ENCODE measurements around the gene COL16A1.

Gene COL16A1

GRCh38 chr1:31745096-31745945 lies 41.5 kb upstream of the COL16A1 start:
- TF ChIP-seq, protein P1, sequence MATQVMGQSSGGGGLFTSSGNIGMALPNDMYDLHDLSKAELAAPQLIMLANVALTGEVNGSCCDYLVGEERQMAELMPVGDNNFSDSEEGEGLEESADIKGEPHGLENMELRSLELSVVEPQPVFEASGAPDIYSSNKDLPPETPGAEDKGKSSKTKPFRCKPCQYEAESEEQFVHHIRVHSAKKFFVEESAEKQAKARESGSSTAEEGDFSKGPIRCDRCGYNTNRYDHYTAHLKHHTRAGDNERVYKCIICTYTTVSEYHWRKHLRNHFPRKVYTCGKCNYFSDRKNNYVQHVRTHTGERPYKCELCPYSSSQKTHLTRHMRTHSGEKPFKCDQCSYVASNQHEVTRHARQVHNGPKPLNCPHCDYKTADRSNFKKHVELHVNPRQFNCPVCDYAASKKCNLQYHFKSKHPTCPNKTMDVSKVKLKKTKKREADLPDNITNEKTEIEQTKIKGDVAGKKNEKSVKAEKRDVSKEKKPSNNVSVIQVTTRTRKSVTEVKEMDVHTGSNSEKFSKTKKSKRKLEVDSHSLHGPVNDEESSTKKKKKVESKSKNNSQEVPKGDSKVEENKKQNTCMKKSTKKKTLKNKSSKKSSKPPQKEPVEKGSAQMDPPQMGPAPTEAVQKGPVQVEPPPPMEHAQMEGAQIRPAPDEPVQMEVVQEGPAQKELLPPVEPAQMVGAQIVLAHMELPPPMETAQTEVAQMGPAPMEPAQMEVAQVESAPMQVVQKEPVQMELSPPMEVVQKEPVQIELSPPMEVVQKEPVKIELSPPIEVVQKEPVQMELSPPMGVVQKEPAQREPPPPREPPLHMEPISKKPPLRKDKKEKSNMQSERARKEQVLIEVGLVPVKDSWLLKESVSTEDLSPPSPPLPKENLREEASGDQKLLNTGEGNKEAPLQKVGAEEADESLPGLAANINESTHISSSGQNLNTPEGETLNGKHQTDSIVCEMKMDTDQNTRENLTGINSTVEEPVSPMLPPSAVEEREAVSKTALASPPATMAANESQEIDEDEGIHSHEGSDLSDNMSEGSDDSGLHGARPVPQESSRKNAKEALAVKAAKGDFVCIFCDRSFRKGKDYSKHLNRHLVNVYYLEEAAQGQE (IDR thresholded peaks at IDR 0.05; ENCODE audit: insufficient read depth in 1 of 2, low read depth in 2 of 2, low read length in 2 of 2), result no peak
- TF ChIP-seq FOXP2 (optimal IDR thresholded peaks at IDR 0.05; ENCODE audit: borderline replicate concordance, extremely low read depth, extremely low read length, insufficient read depth) (no peak), TAF1 (IDR thresholded peaks at IDR 0.05; ENCODE audit: borderline replicate concordance, insufficient read depth, low read length) (no peak)

GRCh38 chr1:31744165-31744888 lies 40.5 kb upstream of the COL16A1 start:
- TF ChIP-seq SIN3A (IDR thresholded peaks at IDR 0.05; ENCODE audit: borderline replicate concordance, insufficient read depth, low read length) (no peak), FOXP2 (optimal IDR thresholded peaks at IDR 0.05; ENCODE audit: borderline replicate concordance, extremely low read depth, extremely low read length, insufficient read depth) (no peak), TAF1 (IDR thresholded peaks at IDR 0.05; ENCODE audit: borderline replicate concordance, insufficient read depth, low read length) (no peak), POLR2AphosphoS5 (IDR thresholded peaks at IDR 0.05; ENCODE audit: low read depth, low read length) (no peak)
- TF ChIP-seq, protein P1 (IDR thresholded peaks at IDR 0.05; ENCODE audit: insufficient read depth in 1 of 2, low read depth in 2 of 2, low read length in 2 of 2), result no peak

DNA sequence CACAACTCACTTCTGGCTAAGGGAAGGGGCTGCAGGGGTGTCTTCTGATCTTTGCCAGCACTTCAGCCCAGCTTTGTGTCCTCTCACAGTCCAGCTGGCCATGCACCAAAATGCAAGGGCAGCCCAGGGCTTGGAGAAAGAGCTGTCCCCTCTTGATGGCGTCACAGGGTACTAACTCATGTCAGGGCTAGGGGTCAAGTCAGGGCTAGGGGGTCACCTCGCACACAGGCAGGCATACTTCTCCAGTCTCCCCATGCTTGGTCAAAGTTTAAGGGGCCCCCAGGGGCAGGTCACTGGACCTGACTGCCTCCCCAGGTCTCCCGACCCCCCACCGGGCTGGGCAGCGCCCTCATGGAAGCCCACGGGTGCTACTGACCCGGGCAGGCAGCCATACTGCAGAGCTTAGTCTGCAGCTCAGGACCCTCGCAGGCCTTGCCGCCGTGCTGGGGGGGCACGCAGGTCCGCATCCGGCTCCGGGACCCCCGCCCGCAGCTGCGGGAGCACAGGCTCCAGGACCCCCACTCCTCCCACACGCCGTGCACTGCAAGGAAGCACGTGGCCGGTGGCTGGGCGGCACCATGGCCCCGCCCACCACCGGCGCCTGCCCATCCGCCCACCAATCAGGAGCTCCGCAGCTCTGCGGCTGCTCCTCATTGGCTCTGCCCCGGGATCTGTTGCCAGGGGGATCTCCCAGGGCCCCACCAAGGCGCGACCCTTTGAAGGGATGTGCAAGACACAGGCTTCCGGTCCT lies 38.8 kb upstream of the COL16A1 start:
- TF ChIP-seq FOXP2 (optimal IDR thresholded peaks at IDR 0.05; ENCODE audit: borderline replicate concordance, extremely low read depth, extremely low read length, insufficient read depth), result no peak

DNA sequence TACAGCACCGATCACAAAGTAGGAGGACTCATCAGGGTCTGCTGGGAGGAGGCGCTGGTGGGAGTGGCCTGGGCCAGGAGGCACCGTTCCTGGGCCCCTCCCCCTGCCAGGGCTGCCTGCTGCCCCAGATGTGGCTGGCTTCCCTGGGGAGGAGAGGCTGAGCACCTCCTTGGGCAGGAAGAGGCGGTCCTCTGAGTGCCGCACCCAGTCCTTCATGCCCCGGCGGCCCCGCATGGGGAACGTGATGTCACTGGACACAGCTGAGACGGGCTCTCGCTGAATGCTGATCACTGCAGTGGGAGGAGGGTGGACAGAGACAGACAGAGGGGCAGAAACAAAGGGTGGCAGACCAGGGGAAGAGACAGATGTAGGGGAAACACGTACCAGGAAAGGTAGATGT lies 35.5 kb upstream of the COL16A1 start:
- no peak for TF ChIP-seq FOXP2 (optimal IDR thresholded peaks at IDR 0.05; ENCODE audit: borderline replicate concordance, extremely low read depth, extremely low read length, insufficient read depth)
- TF ChIP-seq POLR2AphosphoS5 (IDR thresholded peaks at IDR 0.05; ENCODE audit: low read depth, low read length), result no peak
- no peak for TF ChIP-seq TAF1 (IDR thresholded peaks at IDR 0.05; ENCODE audit: borderline replicate concordance, insufficient read depth, low read length)
- no peak for TF ChIP-seq SIN3A (IDR thresholded peaks at IDR 0.05; ENCODE audit: borderline replicate concordance, insufficient read depth, low read length)
- TF ChIP-seq, protein P1 (IDR thresholded peaks at IDR 0.05; ENCODE audit: insufficient read depth in 1 of 2, low read depth in 2 of 2, low read length in 2 of 2), result no peak

DNA sequence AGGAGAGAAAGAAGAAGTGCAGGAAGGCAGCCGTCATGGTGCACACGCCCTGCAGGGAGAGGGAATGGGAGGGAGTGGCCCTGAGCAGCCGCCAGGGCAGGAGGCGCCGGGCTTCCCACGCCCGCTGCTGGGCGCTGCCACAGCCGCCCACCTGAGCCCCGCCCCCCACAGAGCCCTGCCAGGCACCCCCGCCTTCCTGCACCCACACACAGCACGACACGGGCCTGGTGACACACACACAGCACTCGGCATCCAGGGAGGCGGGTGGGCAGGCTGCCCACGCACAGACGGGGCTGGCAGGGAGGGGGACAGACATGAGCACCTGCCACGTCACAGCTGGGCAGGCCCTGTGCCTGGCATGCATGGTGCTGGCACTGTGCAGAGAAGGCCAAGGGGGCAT lies 32.9 kb upstream of the COL16A1 start:
- no peak for TF ChIP-seq TAF1 (IDR thresholded peaks at IDR 0.05; ENCODE audit: borderline replicate concordance, insufficient read depth, low read length)
- TF ChIP-seq, protein P1 (IDR thresholded peaks at IDR 0.05; ENCODE audit: insufficient read depth in 1 of 2, low read depth in 2 of 2, low read length in 2 of 2), result no peak
- TF ChIP-seq POLR2AphosphoS5 (IDR thresholded peaks at IDR 0.05; ENCODE audit: low read depth, low read length), result no peak
- no peak for TF ChIP-seq FOXP2 (optimal IDR thresholded peaks at IDR 0.05; ENCODE audit: borderline replicate concordance, extremely low read depth, extremely low read length, insufficient read depth)
- TF ChIP-seq SIN3A (IDR thresholded peaks at IDR 0.05; ENCODE audit: borderline replicate concordance, insufficient read depth, low read length), result no peak
